HepG2 (cell line): Measurements from ENCODE around the gene MYH9. TPM values are rescaled to one million over a fixed set of nuclear protein-coding genes. Genes with fewer than 3 reads are reported as not detected.

Experiments used
- CREB3 ChIP-seq: sonication (generic); formaldehyde crosslinking; IDR thresholded peaks from 2 replicates; pipeline ENCODE4 v1.5.0; 2020; ENCODE audit warnings: missing genetic modification reagents
- DPF2 ChIP-seq: sonication (generic); formaldehyde crosslinking; IDR thresholded peaks from 2 replicates; pipeline ENCODE4 v1.4.0; 2020; ENCODE audit warnings: mild to moderate bottlenecking, low read depth, missing genetic modification reagents, borderline replicate concordance
- E2F5 ChIP-seq: sonication (generic); formaldehyde crosslinking; conservative IDR thresholded peaks from 2 replicates; pipeline ENCODE4 v1.4.0; 2020; ENCODE audit warnings: missing genetic modification reagents
- ELK4 ChIP-seq: sonication (generic); formaldehyde crosslinking; IDR thresholded peaks from 2 replicates; pipeline ENCODE4 v1.9.0; 2021; ENCODE audit warnings: missing genetic modification reagents, borderline replicate concordance
- FOSL2 ChIP-seq: sonication (generic); formaldehyde crosslinking; IDR thresholded peaks from 2 replicates; pipeline ENCODE4 v1.4.0; 2020; ENCODE audit warnings: missing genetic modification reagents
- IKZF1 ChIP-seq: fragments of 450-650 bp; IDR thresholded peaks from 2 replicates; pipeline ENCODE4 v1.7.1; 2016
- KLF9 ChIP-seq: IDR thresholded peaks from 2 replicates; pipeline ENCODE4 v1.6.1; 2016; ENCODE audit warnings: low read depth
- MYNN ChIP-seq: sonication (generic); formaldehyde crosslinking; IDR thresholded peaks from 2 replicates; pipeline ENCODE4 v1.4.0; 2020; ENCODE audit warnings: mild to moderate bottlenecking, low read depth, missing genetic modification reagents
- NCOR1 ChIP-seq: fragments of 200-600 bp; sonication (generic); IDR thresholded peaks from 2 replicates; pipeline ENCODE4 v1.7.0; 2017; ENCODE audit warnings: antibody characterized with exemption, low read length, borderline replicate concordance
- REXO4 ChIP-seq: sonication (generic); formaldehyde crosslinking; IDR thresholded peaks from 2 replicates; pipeline ENCODE4 v1.8.0; 2022; ENCODE audit warnings: missing genetic modification reagents, mild to moderate bottlenecking, borderline replicate concordance
- STAT6 ChIP-seq: sonication (generic); formaldehyde crosslinking; IDR thresholded peaks from 2 replicates; pipeline ENCODE4 v1.4.0; 2020; ENCODE audit warnings: missing genetic modification reagents, mild to moderate bottlenecking, borderline replicate concordance
- ZC3H4 ChIP-seq: sonication (generic); formaldehyde crosslinking; IDR thresholded peaks from 2 replicates; pipeline ENCODE4 v1.4.0; 2020; ENCODE audit warnings: missing genetic modification reagents, borderline replicate concordance
- ZNF335 ChIP-seq: sonication (generic); formaldehyde crosslinking; IDR thresholded peaks from 2 replicates; pipeline ENCODE4 v1.4.0; 2020; ENCODE audit warnings: missing genetic modification reagents
- ZNF337 ChIP-seq: sonication (generic); formaldehyde crosslinking; IDR thresholded peaks from 2 replicates; pipeline ENCODE4 v1.5.1; 2020; ENCODE audit warnings: missing genetic modification reagents, low read depth, mild to moderate bottlenecking, borderline replicate concordance
- ZNF383 ChIP-seq: sonication (generic); formaldehyde crosslinking; IDR thresholded peaks from 2 replicates; pipeline ENCODE4 v1.4.0; 2020; ENCODE audit warnings: missing genetic modification reagents, mild to moderate bottlenecking, borderline replicate concordance
- ZNF543 ChIP-seq: sonication (generic); formaldehyde crosslinking; IDR thresholded peaks from 2 replicates; pipeline ENCODE4 v1.4.0; 2020; ENCODE audit warnings: mild to moderate bottlenecking, missing genetic modification reagents
- ZNF550 ChIP-seq: sonication (generic); formaldehyde crosslinking; IDR thresholded peaks from 2 replicates; pipeline ENCODE4 v1.4.0; 2020; ENCODE audit warnings: mild to moderate bottlenecking, missing genetic modification reagents, borderline replicate concordance
- polyA plus RNA-seq, 8 experiments: library from polyadenylated mRNA; depleted of rRNA in 3 of 8; stranded (reverse) in 7 of 8; unstranded in 1 of 8; fragments of >200 nt; fragmentation: Illumina TruSeq in 4 of 8; extraction: Trizol in 4 of 8; gene quantifications; 2 replicates each; pipeline versions ENCODE4 v1.2.1 to v1.2.3, GENCODE V29; 2011 to 2016; ENCODE audit warnings: low read depth in 4 of 8, missing spikeins in 1 of 8, mixed read lengths in 1 of 8; ENCODE audit not compliant: insufficient read depth in 1 of 8
- total RNA-seq, 5 experiments: library from RNA; depleted of rRNA; stranded (reverse); fragments of >200 nt; fragmentation: Illumina TruSeq; extraction: Trizol; gene quantifications; 2 replicates each; pipeline ENCODE4 v1.2.3, GENCODE V29; 2016; ENCODE audit warnings: low read depth in 1 of 5
- TF ChIP-seq, protein P1 (sequence below): sonication (generic); formaldehyde crosslinking; IDR thresholded peaks from 2 replicates; pipeline ENCODE4 v1.8.0; 2022; ENCODE audit warnings: mild to moderate bottlenecking, missing genetic modification reagents; ENCODE audit not compliant: insufficient replicate concordance
- TF ChIP-seq, protein P2 (sequence below): sonication (generic); formaldehyde crosslinking; conservative IDR thresholded peaks from 2 replicates; pipeline ENCODE4 v1.4.0; 2020; ENCODE audit warnings: missing genetic modification reagents

Gene MYH9
- total and polyA plus RNA-seq, 2 of the 13 experiments (the other 11 are each of a cell fraction or from before 2014, with no cell fraction given), result 50.7 to 98.5 TPM

- TF ChIP-seq E2F5 (CRISPR knock-in tag), result no peak
- no peak for TF ChIP-seq ZNF337
- no peak for TF ChIP-seq ZNF335 (CRISPR knock-in tag)
- peak; percentile 82; the same call in 1 of the 2 replicates for TF ChIP-seq NCOR1
- no peak for TF ChIP-seq ELK4 (CRISPR knock-in tag)
- no peak for TF ChIP-seq STAT6 (CRISPR knock-in tag)
- TF ChIP-seq ZNF543, result no peak
- TF ChIP-seq ZNF383 (CRISPR knock-in tag), result no peak
- peak; percentile 59 for TF ChIP-seq FOSL2 (CRISPR knock-in tag)
- no peak for TF ChIP-seq DPF2
- TF ChIP-seq, protein P1, sequence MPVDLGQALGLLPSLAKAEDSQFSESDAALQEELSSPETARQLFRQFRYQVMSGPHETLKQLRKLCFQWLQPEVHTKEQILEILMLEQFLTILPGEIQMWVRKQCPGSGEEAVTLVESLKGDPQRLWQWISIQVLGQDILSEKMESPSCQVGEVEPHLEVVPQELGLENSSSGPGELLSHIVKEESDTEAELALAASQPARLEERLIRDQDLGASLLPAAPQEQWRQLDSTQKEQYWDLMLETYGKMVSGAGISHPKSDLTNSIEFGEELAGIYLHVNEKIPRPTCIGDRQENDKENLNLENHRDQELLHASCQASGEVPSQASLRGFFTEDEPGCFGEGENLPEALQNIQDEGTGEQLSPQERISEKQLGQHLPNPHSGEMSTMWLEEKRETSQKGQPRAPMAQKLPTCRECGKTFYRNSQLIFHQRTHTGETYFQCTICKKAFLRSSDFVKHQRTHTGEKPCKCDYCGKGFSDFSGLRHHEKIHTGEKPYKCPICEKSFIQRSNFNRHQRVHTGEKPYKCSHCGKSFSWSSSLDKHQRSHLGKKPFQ, result no peak
- TF ChIP-seq REXO4 (CRISPR knock-in tag), result no peak
- no peak for TF ChIP-seq IKZF1
- no peak for TF ChIP-seq MYNN
- no peak for TF ChIP-seq ZC3H4 (CRISPR knock-in tag)
- no peak for TF ChIP-seq CREB3
- no peak for TF ChIP-seq KLF9 (CRISPR knock-in tag)
- TF ChIP-seq, protein P2, sequence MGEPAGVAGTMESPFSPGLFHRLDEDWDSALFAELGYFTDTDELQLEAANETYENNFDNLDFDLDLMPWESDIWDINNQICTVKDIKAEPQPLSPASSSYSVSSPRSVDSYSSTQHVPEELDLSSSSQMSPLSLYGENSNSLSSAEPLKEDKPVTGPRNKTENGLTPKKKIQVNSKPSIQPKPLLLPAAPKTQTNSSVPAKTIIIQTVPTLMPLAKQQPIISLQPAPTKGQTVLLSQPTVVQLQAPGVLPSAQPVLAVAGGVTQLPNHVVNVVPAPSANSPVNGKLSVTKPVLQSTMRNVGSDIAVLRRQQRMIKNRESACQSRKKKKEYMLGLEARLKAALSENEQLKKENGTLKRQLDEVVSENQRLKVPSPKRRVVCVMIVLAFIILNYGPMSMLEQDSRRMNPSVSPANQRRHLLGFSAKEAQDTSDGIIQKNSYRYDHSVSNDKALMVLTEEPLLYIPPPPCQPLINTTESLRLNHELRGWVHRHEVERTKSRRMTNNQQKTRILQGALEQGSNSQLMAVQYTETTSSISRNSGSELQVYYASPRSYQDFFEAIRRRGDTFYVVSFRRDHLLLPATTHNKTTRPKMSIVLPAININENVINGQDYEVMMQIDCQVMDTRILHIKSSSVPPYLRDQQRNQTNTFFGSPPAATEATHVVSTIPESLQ (CRISPR knock-in tag), result no peak
- no peak for TF ChIP-seq ZNF550 (CRISPR knock-in tag)
Observed at GRCh38 chr22:36343720-36344105, 44.1 kb downstream of the MYH9 start (continued).
